GM12891 (cell line): ENCODE measurements around the gene AMHR2. TPM values are rescaled to one million over a fixed set of nuclear protein-coding genes. Genes with fewer than 3 reads are reported as not detected.
A peak's percentile ranks its signal among the peaks of the same experiment; 100 is the strongest.
"Not testable (repeated sequence)": the region's sequence is repeated elsewhere in the genome, so short reads cannot be mapped to it uniquely, and the experiment has no call there.

Experiments
- DNase-seq: peaks from one replicate; pipeline ENCODE4 v3.0.0; 2011; ENCODE audit warnings: low spot score; ENCODE audit not compliant: insufficient read length
- FAIRE-seq: peaks from 2 replicates; lab custom pipeline; 2011; peaks lifted over from hg19 to GRCh38; lab: Jason Lieb, UNC
- PAX5 ChIP-seq: IDR thresholded peaks from 2 replicates; pipeline ENCODE4 v1.6.1; 2011; ENCODE audit warnings: low read length, moderate library complexity, mild to moderate bottlenecking; ENCODE audit not compliant: insufficient read depth, severe bottlenecking
- POLR2A ChIP-seq: IDR thresholded peaks from 2 replicates; pipeline ENCODE4 v1.6.1; 2011; ENCODE audit warnings: low read depth, low read length, control low read depth
- POLR2AphosphoS5 ChIP-seq: IDR thresholded peaks from 2 replicates; pipeline ENCODE4 v1.6.1; 2011; ENCODE audit warnings: low read depth, low read length, control low read depth
- POU2F2 ChIP-seq: IDR thresholded peaks from 2 replicates; pipeline ENCODE4 v1.6.1; 2011; ENCODE audit warnings: low read depth, mild to moderate bottlenecking, control low read depth, low read length, moderate library complexity
- SPI1 ChIP-seq: IDR thresholded peaks from 2 replicates; pipeline ENCODE4 v1.6.1; 2011; ENCODE audit warnings: low read depth, low read length, control low read depth
- TAF1 ChIP-seq: IDR thresholded peaks from 2 replicates; pipeline ENCODE4 v1.6.1; 2011; ENCODE audit warnings: low read depth, low read length, control low read depth
- polyA plus RNA-seq: library from polyadenylated mRNA; unstranded; fragments of >200 nt; gene quantifications from one replicate; pipeline ENCODE4 v1.2.1, GENCODE V29; 2012; ENCODE audit warnings: low read depth, missing spikeins, inconsistent platforms; ENCODE audit not compliant: missing spikeins

The AMHR2 gene
- not detected for polyA plus RNA-seq

GRCh38 chr12:53423597-53423996 lies at the start of gene AMHR2:
Gene AMHR2 (plus strand): TSS chr12:53423855. CDS start chr12:53423935, 80 bp downstream.
- no peak for TF ChIP-seq PAX5
- no peak for TF ChIP-seq TAF1
- no peak for TF ChIP-seq SPI1
- TF ChIP-seq POLR2AphosphoS5, result no peak
- no peak for TF ChIP-seq POU2F2
- no peak for TF ChIP-seq POLR2A
- DNase-seq (no peak), FAIRE-seq (no peak)

GRCh38 chr12:53374277-53374676 lies 49.4 kb upstream of the AMHR2 start:
- not testable (repeated sequence) for DNase-seq, FAIRE-seq

GRCh38 chr12:53376747-53377146 lies 46.9 kb upstream of the AMHR2 start:
- DNase-seq (no peak), FAIRE-seq (no peak)
- TF ChIP-seq POLR2A, result no peak
- TF ChIP-seq POLR2AphosphoS5, result no peak
- no peak for TF ChIP-seq SPI1
- no peak for TF ChIP-seq TAF1
- no peak for TF ChIP-seq POU2F2
- no peak for TF ChIP-seq PAX5

- no peak for DNase-seq
- FAIRE-seq, result no peak
- no peak for TF ChIP-seq POLR2AphosphoS5
- TF ChIP-seq TAF1, result no peak
- no peak for TF ChIP-seq SPI1
- no peak for TF ChIP-seq POU2F2
- no peak for TF ChIP-seq POLR2A
Observed at GRCh38 chr12:53378222-53378621, 45.4 kb upstream of the AMHR2 start.

GRCh38 chr12:53378724-53379388 lies 44.8 kb upstream of the AMHR2 start:
- TF ChIP-seq SPI1 (no peak), PAX5 (no peak), POLR2AphosphoS5 (no peak), POLR2A (no peak), POU2F2 (no peak), TAF1 (no peak)
- DNase-seq (no peak), FAIRE-seq (no peak)

GRCh38 chr12:53379389-53380103 lies 44.1 kb upstream of the AMHR2 start:
- peak; percentile 97 for FAIRE-seq
- TF ChIP-seq POU2F2 (peak; percentile 70; the same call in 1 of the 2 replicates), POLR2AphosphoS5 (peak; percentile 97), POLR2A (peak; percentile 95), PAX5 (no peak), TAF1 (peak; percentile 88), SPI1 (no peak)
- peak; percentile 69 for DNase-seq

GRCh38 chr12:53380104-53380793 lies 43.4 kb upstream of the AMHR2 start, which contains the start of gene SP1:
Gene SP1 (plus strand): TSS chr12:53380176. CDS start chr12:53380292, 116 bp downstream.
- TF ChIP-seq SPI1 (no peak), POLR2AphosphoS5 (no peak), POLR2A (no peak), PAX5 (no peak), POU2F2 (no peak), TAF1 (no peak)
- FAIRE-seq, result peak; percentile 66
- peak; percentile 72 for DNase-seq

GRCh38 chr12:53380794-53381730 lies 42.6 kb upstream of the AMHR2 start:
- FAIRE-seq (no peak), DNase-seq (no peak)
- TF ChIP-seq PAX5 (no peak), POLR2A (no peak), TAF1 (no peak), SPI1 (no peak), POLR2AphosphoS5 (no peak), POU2F2 (no peak)
